Fibroblast of villous mesenchyme (primary cell): ENCODE measurements around the gene TEX28. TPM values are rescaled to one million over a fixed set of nuclear protein-coding genes. Genes with fewer than 3 reads are reported as not detected.
"Not testable (repeated sequence)": the region's sequence is repeated elsewhere in the genome, so short reads cannot be mapped to it uniquely, and the experiment has no call there.

ENCODE experiments used
- DNase-seq: peaks from one replicate; pipeline ENCODE4 v3.0.0-alpha.2; 2010; ENCODE audit warnings: low read depth
- H3K4me3 ChIP-seq: 2 replicates; pipeline ENCODE4 v1.5.1; 2011; ENCODE audit warnings: low read depth, mild to moderate bottlenecking, low read length
- CTCF ChIP-seq: IDR thresholded peaks from 2 replicates; pipeline ENCODE4 v1.5.1; 2012; ENCODE audit warnings: low read depth, mild to moderate bottlenecking, low read length; ENCODE audit not compliant: insufficient read depth
- total RNA-seq: library from RNA; depleted of rRNA; stranded (reverse); fragments of >200 nt; gene quantifications from 2 replicates; pipeline ENCODE4 v1.2.3, GENCODE V29; 2012

TEX28 gene
- total RNA-seq: not detected in 2 replicates

GRCh38 chrX:154294791-154295574 is at the start of gene TEX28:
TEX28 (minus strand) TSS chrX:154295124; CDS start chrX:154292117, 3,007 bp downstream.
- DNase-seq: no peak
- no peak for TF ChIP-seq CTCF

GRCh38 chrX:154343620-154344019 is 48.7 kb upstream of the TEX28 start:
- not testable (repeated sequence) for DNase-seq, H3K4me3 ChIP-seq

More at GRCh38 chrX:154294791-154295574, at the start of gene TEX28:
- no peak within 1 kb of the TSS for H3K4me3 ChIP-seq

- not testable (repeated sequence) for H3K4me3 ChIP-seq, DNase-seq
Observed at GRCh38 chrX:154343063-154343462, 48.1 kb upstream of the TEX28 start.

GRCh38 chrX:154341399-154342298 is 46.7 kb upstream of the TEX28 start:
- DNase-seq, H3K4me3 ChIP-seq: not testable (repeated sequence)

GRCh38 chrX:154334496-154334895 is 39.6 kb upstream of the TEX28 start:
- TF ChIP-seq CTCF: no peak
- no peak overlapping the region for H3K4me3 ChIP-seq
- DNase-seq: no peak

- no peak for TF ChIP-seq CTCF
- H3K4me3 ChIP-seq: no peak overlapping the region
- no peak for DNase-seq
Observed at GRCh38 chrX:154333837-154334271, 38.9 kb upstream of the TEX28 start.

GRCh38 chrX:154333116-154333515 is 38.2 kb upstream of the TEX28 start:
- no peak for TF ChIP-seq CTCF
- H3K4me3 ChIP-seq: no peak overlapping the region
- no peak for DNase-seq

- no peak for DNase-seq
- TF ChIP-seq CTCF: no peak
- H3K4me3 ChIP-seq: no peak overlapping the region
Observed at GRCh38 chrX:154332561-154332960, 37.6 kb upstream of the TEX28 start.
